ENCODE measurements around the gene EXOC6. TPM values are rescaled to one million over a fixed set of nuclear protein-coding genes. Genes with fewer than 3 reads are reported as not detected.

Gene EXOC6
- total and polyA plus RNA-seq, 7 donors: 7.4 to 27.8 (median 14.4) TPM

DNA sequence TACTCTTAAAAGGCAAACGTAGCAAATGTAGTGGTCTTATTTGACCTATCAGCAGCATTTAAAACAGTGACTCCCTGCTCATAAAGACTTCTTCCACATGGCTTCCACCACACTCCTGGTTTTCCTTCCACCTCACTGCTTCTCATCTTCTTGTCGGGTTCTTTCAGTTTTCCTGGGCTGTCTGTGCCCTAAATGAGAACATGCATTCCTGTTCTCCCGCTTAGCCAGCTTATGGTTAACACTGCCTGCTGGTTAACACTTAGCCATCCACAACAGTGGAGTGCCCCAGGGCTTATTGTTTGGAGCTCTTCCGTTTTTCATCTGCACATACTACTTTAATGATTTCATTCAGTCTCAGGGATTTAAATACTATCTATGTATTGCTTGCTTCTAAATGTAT, 34.3 kb upstream of the EXOC6 start:
- 69 to 74% (median 72%) methylated on average over 4 of the region's 4 CpGs for WGBS, 3 donors
- Histone ChIP-seq H3K4me1 (no peaks in the 10 kb centered on the region), H3K27me3 (ENCODE audit: insufficient read depth in 3 of 3, low read length in 2 of 3) (peaks cover 0 to 3% (median 0%) of the 10 kb centered on the region in 3 donors), H3K36me3 (ENCODE audit: insufficient read depth in 1 of 2, low read depth in 1 of 2) (no peaks in the 10 kb centered on the region), H3K27ac (no peak overlapping the region), H3K9me3 (no peaks in the 10 kb centered on the region), H3K4me3 (no peak overlapping the region)
- ATAC-seq (no peak), DNase-seq (no peak)
- intact Hi-C loops (cut with DNase I): loop anchor here in 1 of 2 donors (10.0 kb wide), 1 partner anchor 119 kb away; no protein-coding TSS in a partner anchor
- TF ChIP-seq, protein P1, sequence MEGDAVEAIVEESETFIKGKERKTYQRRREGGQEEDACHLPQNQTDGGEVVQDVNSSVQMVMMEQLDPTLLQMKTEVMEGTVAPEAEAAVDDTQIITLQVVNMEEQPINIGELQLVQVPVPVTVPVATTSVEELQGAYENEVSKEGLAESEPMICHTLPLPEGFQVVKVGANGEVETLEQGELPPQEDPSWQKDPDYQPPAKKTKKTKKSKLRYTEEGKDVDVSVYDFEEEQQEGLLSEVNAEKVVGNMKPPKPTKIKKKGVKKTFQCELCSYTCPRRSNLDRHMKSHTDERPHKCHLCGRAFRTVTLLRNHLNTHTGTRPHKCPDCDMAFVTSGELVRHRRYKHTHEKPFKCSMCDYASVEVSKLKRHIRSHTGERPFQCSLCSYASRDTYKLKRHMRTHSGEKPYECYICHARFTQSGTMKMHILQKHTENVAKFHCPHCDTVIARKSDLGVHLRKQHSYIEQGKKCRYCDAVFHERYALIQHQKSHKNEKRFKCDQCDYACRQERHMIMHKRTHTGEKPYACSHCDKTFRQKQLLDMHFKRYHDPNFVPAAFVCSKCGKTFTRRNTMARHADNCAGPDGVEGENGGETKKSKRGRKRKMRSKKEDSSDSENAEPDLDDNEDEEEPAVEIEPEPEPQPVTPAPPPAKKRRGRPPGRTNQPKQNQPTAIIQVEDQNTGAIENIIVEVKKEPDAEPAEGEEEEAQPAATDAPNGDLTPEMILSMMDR (IDR thresholded peaks at IDR 0.05): no peak

DNA sequence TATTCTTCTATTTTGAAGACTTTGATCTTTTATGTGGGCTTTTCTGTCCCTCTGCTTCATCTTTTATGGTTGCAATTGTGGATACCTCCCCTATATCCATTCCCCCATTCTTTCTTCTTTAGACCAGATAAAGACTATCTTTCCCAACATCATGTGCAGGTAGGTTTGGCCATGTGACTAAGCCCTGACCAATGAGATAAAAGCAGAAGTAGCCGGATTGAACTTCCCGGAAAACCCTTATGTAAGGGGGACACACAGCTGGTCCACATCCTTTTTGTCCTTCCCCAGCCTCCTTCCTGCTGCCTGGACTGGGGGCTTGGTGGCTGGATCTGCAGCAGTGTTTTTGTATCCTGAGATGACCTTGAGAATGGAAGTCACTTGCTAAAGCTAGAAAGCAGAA, 33.5 kb upstream of the EXOC6 start:
- H3K4me3 ChIP-seq: no peak overlapping the region
- no peaks in the 10 kb centered on the region for H3K4me1 ChIP-seq
- H3K27ac ChIP-seq: no peak overlapping the region
- H3K36me3 ChIP-seq (ENCODE audit: insufficient read depth in 1 of 2, low read depth in 1 of 2): no peaks in the 10 kb centered on the region
- ATAC-seq (no peak), DNase-seq (no peak)
- intact Hi-C loops (cut with DNase I): loop anchor here in 1 of 2 donors (10.0 kb wide), 1 partner anchor 120 kb away; no protein-coding TSS in a partner anchor
- H3K27me3 ChIP-seq (ENCODE audit: insufficient read depth in 3 of 3, low read length in 2 of 3): peaks cover 0 to 3% (median 0%) of the 10 kb centered on the region in 3 donors
- whole genome bisulfite sequencing, 3 donors: 66 to 70% (median 66%) methylated on average over 2 of the region's 2 CpGs
- no peaks in the 10 kb centered on the region for H3K9me3 ChIP-seq
- TF ChIP-seq, protein P1 (IDR thresholded peaks at IDR 0.05): no peak

DNA sequence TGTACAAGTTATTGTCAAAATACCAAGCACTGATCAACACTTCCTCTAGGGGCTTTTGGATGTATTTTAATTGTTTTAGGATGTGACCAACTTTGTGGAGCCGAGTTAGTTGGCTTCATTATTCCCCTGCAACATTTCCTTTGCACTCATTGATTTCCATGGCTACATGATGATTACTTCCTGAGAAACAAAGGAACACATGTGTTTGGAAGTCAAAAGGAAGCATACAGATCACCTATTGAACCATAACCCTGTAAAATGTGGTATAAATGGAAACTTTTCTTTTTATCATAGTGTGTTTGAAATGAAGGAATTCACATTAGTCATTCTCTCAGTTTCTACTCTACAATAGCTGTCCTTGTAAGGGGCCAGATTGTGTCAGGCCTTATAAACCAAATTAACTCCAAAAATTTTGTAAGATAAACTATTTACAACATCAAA, 32.2 kb upstream of the EXOC6 start:
- intact Hi-C loops (cut with DNase I): loop anchor here in 1 of 2 donors (10.0 kb wide), 1 partner anchor 121 kb away; no protein-coding TSS in a partner anchor
- H3K4me3 ChIP-seq: no peak overlapping the region
- 46 to 58% (median 56%) methylated on average over 1 of the region's 1 CpG for WGBS, 3 donors
- TF ChIP-seq, protein P1 (IDR thresholded peaks at IDR 0.05): no peak
- H3K27me3 ChIP-seq (ENCODE audit: insufficient read depth in 3 of 3, low read length in 2 of 3): peaks cover 0 to 3% (median 0%) of the 10 kb centered on the region in 3 donors
- H3K27ac ChIP-seq: no peak overlapping the region
- no peaks in the 10 kb centered on the region for H3K4me1 ChIP-seq
- H3K36me3 ChIP-seq (ENCODE audit: insufficient read depth in 1 of 2, low read depth in 1 of 2): no peaks in the 10 kb centered on the region
- peak in 1 of 4 donors; percentile 21 for ATAC-seq
- H3K9me3 ChIP-seq: no peaks in the 10 kb centered on the region
- no peak for DNase-seq

DNA sequence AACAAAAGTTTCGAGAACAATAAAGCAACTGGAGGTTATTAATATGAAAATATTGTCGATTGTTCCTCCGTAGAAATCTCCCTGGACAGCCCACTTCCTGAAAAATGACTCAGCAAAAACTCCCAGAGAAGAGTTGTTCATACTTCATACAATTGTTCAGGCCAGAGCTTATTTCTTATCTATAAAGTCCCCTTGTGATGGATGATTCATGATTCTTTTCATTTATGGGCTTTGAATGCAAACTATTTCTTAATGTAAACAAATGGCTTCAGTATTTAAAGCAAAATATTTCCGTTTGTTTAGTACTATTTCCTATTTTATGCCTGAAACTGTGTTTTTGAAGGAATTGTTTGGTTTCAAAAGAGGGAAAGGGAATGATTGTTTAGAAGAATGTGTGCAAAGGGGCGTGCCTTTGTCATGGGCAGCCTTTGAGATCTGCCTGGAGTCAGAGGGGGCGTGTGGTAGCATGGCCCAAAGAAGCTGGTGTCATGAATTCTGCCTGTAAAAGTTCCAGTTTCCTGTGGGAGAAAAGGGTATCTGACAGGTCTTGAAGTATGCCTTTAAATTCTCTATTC, 26.2 kb upstream of the EXOC6 start:
- H3K36me3 ChIP-seq (ENCODE audit: insufficient read depth in 1 of 2, low read depth in 1 of 2): no peaks in the 10 kb centered on the region
- intact Hi-C loops (cut with DNase I): loop anchor here (5.0 to 10.0 kb wide), 2 partner anchors 55 to 63 kb away; no protein-coding TSS in a partner anchor
- no peak overlapping the region for H3K4me3 ChIP-seq
- no peaks in the 10 kb centered on the region for H3K9me3 ChIP-seq
- no peaks in the 10 kb centered on the region for H3K4me1 ChIP-seq
- ATAC-seq: no peak
- H3K27ac ChIP-seq: no peak overlapping the region
- peaks cover 0 to 2% (median 0%) of the 10 kb centered on the region in 3 donors for H3K27me3 ChIP-seq (ENCODE audit: insufficient read depth in 3 of 3, low read length in 2 of 3)
- 57 to 63% (median 60%) methylated on average over 6 of the region's 6 CpGs for WGBS, 3 donors
- TF ChIP-seq, protein P1 (IDR thresholded peaks at IDR 0.05): no peak
- DNase-seq: no peak

Measured in psoas muscle (tissue), 8 donors.